ENCODE results near the gene TERT. TPM values are rescaled to one million over a fixed set of nuclear protein-coding genes. Genes with fewer than 3 reads are reported as not detected.

Gene TERT
- total and polyA plus RNA-seq, 10 of the 15 experiments (the other 5 are each of a cell fraction or from before 2014, with no cell fraction given), result 0.08 to 21.5 (median 5.0) TPM

- FAIRE-seq, result no peak
- peaks cover 16 to 59% of the 10 kb centered on the region in 2 experiments for H3K36me3 ChIP-seq (ENCODE audit: control insufficient read depth in 2 of 2, insufficient read depth in 2 of 2, low read length in 1 of 2)
Observed at GRCh38 chr5:1322036-1322900, 27.4 kb upstream of the TERT start.

More at GRCh38 chr5:1322036-1322900, 27.4 kb upstream of the TERT start:
- ChIA-PET RAD21 (ENCODE audit: unreplicated experiment) (no interaction called here), POLR2A (no interaction called here), SMC1A (ENCODE audit: uncharacterized antibody, unreplicated experiment) (no interaction called here), CTCF (no interaction called here)
- H3K4me3 ChIP-seq, result no peak overlapping the region
- in situ Hi-C loops (cut with MboI), result no loop called here
- intact Hi-C loops (cut with micrococcal nuclease; ENCODE audit: unreplicated experiment), result no loop called here
- no TSS peak for BruUV-seq (replicated peaks)
- H3K4me1 ChIP-seq (ENCODE audit: control insufficient read depth, insufficient read depth, low read length), result peaks cover 3% of the 10 kb centered on the region
- ATAC-seq (no peak), DNase-seq (ENCODE audit: low read depth, low spot score) (no peak)
- no peaks in the 10 kb centered on the region for H3K27me3 ChIP-seq (replicated peaks in 1 of 2; ENCODE audit: control insufficient read depth in 2 of 2, insufficient read depth in 2 of 2, low read length in 1 of 2)
- H4K20me1 ChIP-seq (ENCODE audit: control insufficient read depth, insufficient read depth), result no peaks in the 10 kb centered on the region
- TF ChIP-seq POLR2A (IDR thresholded peaks at IDR 0.05; ENCODE audit: low read depth, low read length), result peak; percentile 43; the same call in 1 of the 2 replicates
- TF ChIP-seq CREM (IDR thresholded peaks at IDR 0.05; ENCODE audit: low read depth), result no peak
- TF ChIP-seq SUZ12 (IDR thresholded peaks at IDR 0.05; ENCODE audit: unreplicated experiment), result no peak
- TF ChIP-seq NFYA (IDR thresholded peaks at IDR 0.05; ENCODE audit: borderline replicate concordance, low read depth, low read length), result no peak
- no peak for TF ChIP-seq ZBTB40 (IDR thresholded peaks at IDR 0.05; ENCODE audit: borderline replicate concordance)
- H3K4me2 ChIP-seq (ENCODE audit: control insufficient read depth, insufficient read depth), result no peak overlapping the region
- H2AFZ ChIP-seq (ENCODE audit: control insufficient read depth, low read depth, low read length), result no peak overlapping the region
- H3K9ac ChIP-seq (ENCODE audit: control insufficient read depth, insufficient read depth, low read length), result no peak overlapping the region
- H3K9me3 ChIP-seq (replicated peaks; ENCODE audit: control insufficient read depth, insufficient read depth, low read length), result no peaks in the 10 kb centered on the region
- H3K27ac ChIP-seq (ENCODE audit: control insufficient read depth, insufficient read depth), result no peak overlapping the region
- no peaks in the 10 kb centered on the region for H3K79me2 ChIP-seq (ENCODE audit: control insufficient read depth, insufficient read depth, low read length)
- 94% methylated on average over 22 of the region's 22 CpGs for WGBS (ENCODE audit: insufficient coverage, insufficient replicate concordance, low lambda C conversion rate, missing lambda C conversion rate)
